GM19372 (cell line): ENCODE measurements around the gene JDP2.

ENCODE experiments used
- ATAC-seq: cut with Tn5 transposase; IDR thresholded peaks from one replicate; pipeline ENCODE4 v1.9.1; 2021; ENCODE audit warnings: mild to moderate bottlenecking, low read depth, moderate library complexity; ENCODE audit not compliant: unreplicated experiment

The JDP2 gene

DNA sequence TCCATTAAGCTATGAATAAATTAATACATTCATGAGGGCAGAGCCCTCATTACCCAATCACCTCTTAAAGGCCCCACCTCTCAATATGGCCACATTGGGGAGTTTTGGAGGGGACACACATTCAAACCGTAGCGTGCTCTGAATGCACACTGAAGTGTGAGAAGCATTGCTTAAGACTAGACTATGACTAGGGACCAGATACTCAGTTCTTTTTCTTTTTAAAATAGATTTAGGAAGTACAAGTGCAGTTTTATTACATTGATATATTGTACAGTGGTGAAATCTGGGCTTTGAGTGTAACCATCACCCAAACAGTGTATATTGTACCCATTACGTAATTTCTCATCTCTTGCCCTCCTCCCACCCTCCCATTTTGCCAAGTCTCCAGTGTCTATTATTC lies 21.0 kb upstream of the JDP2 start:
- ATAC-seq: no peak

DNA sequence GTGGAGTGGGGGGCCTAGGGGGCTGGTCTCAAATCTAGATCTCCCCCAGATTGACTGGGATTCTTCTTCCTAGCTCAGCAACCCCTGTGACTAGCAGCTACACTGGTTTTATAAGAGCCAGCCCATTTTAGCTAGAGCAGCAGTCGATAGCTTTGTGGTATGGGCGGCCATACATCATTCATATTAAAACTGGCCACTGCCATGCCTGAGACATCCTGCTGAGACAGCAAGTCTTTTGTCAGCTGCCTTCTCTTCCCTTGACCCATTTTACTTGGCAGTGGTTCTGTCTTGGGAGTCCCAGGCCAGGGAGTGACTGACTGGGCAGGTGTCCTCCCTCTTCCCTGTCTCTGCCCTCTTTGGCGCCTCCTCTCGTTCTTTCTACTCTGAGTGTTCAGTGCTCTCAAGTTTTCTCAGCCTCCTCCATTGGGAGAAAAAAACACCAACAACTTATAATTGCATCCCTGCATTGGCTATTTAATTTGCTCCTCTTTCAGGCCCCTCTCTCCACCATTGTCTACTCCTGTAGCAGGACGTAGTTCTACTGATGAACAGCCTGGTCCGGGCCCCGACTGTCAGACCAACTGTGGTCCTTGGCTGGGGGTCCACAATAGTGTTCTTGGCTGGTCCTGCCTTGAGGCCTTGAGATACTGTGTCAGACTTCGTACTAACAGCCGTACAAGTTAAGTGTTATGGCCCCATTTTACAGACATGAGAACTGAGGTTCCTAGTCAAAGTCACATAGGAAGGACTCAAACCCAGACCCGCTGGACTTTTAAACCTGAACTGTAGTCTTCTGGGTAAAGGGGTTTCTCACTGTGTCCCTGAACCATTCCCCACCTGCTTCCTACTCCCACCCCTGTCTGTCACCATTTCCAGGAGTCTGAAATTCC lies 18.3 kb upstream of the JDP2 start:
- ATAC-seq: no peak

DNA sequence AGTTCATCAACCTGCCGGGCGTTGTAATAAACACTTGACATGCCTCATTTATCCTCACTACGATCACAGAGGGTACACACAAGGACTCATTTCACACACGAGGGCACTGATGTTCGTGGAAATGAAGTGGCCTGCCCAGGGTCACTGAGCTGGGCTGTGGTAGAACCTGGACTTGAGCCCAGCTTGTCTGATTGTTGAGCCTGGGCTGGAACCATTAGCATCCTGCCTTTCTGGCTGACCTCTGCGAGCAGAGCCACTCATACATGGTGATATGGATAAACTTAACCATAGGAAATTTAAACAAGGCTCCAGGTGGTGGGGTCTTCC lies 16.6 kb upstream of the JDP2 start:
- ATAC-seq: no peak

DNA sequence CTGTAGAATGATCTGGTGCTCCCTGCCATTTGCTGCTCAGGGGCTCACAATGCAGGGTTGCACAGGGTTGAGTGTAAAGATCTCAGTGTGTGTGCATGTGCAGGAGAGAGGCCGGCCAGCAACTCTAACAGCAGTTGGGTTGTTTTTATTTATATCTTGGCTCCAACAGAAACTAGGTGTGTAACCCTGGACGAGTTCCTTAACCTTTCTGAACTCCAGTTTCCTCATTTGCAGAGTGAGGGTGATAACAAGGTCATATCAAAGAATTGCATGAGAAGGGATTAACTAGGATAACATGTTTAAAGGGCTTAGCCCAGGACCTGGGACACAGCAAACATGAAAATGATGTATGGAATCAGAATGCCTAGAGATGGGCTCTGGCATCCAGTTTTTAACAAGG lies 14.8 kb upstream of the JDP2 start:
- no peak for ATAC-seq

DNA sequence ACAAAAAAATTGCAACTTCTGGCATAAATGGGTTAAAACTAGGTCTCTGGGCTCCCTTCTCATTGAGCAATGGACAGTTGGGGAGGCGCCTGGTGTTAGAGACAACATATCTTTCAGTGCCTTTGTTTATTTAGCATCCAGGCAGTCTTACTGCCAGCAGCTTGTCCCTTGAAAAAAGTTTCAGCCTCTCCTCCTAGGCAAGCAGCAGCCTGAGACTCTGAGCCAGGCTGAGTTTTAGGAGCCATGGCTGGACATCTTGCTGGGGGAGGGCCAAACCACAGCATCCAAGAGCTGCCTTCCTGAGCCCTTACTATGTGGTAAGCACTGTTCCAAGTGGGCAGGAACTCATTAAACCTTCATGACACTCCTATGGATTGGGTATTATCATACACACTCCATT lies 10.1 kb upstream of the JDP2 start:
- ATAC-seq: no peak

DNA sequence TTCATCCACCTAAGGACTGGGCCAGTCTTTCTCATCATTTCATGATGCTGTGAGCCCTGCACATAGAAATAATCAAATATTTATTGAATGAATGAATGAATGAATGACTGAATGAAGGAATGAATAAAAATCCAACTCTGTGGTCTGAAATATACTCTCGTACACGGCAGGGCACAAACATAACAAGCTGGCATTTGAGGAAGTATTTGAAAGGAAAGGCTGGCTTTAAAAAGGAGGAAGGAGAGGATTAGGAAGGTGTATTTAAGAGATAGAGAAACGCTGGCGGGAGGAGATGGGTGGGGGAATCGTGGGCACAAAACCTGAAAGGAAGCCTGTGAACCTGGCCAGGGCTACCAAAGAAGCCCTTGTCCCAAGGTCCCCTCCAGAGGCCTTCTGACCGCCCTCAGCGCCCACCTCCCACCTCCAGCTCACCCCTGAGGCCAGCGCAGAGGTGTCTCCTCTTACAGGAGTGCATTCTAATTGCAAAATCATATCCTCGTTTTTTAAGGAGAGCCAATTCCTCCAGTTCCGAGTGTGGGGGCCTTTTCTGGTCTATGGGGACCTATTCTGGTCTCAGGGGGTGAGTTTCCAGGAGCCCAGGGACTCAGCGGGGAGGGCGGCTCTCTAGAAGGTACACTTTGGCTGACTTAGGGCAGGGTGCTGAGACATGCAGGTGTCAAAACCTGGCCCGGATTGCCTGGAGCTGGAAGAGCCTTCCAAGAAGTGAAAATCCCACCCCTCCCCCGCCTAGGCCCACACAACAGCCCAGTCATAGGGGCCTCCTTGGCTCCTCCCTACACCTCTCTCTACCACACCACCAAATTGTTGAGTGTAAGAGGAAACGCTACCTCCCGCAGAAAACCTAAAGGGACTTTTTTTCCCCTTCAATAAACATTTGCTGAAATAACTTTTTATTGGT lies 8.7 kb upstream of the JDP2 start:
- ATAC-seq: no peak

DNA sequence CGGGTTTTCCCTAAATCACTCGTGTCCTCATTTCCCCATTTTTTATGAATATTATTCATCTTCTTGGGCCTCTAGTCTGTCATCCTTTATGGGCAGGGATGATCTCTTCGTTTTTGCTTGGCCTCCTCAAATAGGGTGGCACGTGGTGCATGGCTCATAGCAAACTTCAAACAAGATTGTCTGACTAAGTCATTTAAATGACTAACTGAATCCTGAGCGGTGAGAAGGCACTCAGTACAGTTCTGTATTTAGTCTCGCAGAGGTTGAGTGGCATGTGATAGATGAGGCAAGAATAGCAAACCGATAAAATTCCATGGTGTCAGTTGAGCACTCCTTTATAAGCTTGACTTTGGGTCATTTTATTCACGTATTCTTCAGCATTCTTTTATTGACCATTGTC lies 5.7 kb upstream of the JDP2 start:
- no peak for ATAC-seq

DNA sequence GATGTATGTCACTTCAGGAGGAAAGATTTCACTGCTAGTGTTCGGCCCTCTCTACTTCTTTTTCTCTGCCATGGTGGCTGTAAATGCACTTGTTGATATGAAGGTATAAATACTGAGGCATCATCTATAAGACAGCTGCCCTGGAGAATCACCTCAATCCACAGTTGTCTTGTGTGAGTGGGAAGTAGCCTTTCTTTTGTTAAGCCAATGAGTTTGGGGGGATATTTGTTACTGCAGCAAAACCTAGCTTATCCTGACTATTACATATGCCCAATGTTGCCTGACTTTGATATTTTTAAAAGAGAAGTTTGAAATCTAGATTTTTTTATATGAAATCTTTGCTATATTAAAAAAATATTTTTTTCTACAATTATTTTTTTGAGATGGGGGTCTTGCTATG lies 3.3 kb upstream of the JDP2 start:
- ATAC-seq: no peak

DNA sequence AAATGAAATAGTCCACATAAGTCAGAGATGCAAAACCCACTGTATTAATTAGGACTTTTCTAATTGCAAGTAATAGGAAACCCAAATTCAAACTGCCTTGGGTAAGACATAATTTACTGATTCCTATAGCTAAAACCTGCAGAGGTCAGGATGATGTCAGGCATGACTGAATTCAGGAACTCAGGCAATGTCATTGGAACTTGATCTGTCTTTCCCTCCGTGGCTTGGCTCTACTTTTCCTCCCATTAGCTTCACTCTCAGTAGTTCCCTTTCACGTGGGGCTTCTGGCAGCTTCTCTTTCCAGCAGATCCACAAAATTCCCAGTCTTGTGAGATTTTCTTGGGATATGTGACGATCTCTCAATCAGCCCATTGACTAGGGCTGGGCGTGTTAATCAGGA lies 2.4 kb upstream of the JDP2 start:
- no peak for ATAC-seq

DNA sequence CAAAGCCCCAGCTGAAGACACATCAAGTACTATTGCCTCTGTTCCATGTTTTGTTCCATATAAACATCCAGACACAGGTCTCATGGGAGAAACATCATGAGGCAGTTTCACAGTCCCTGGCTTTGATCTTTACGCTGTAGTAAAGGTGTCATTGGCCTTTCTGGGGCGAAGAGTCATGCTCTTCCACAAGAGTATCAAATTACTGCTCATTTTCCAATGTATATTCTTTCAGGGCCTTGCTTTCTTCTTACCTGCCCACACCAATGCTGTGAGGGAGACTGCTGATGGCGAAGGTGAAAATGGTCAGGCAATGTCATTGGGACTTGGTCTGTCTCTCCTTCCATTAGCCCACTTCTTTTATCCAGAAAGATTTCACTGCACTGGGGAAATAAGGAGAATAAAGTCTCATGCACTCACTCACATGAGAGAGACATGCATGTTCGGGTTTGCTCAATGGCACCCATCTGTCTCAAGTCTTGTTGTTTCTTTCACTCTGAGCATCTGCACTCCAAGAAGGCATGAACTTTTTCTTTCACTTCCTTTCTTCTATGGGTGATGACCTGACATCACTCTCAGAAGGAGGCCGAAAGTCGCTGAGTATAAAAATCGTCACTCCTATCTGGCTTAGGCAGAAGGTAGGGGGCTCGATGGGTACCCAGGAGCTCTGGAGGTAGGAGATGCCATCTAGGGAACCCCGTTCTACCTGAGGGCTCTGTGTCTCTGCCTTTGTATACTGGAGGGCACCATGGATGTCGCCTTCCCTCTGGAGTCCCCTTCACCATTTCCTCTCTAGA lies 1.3 kb upstream of the JDP2 start:
- no peak for ATAC-seq

DNA sequence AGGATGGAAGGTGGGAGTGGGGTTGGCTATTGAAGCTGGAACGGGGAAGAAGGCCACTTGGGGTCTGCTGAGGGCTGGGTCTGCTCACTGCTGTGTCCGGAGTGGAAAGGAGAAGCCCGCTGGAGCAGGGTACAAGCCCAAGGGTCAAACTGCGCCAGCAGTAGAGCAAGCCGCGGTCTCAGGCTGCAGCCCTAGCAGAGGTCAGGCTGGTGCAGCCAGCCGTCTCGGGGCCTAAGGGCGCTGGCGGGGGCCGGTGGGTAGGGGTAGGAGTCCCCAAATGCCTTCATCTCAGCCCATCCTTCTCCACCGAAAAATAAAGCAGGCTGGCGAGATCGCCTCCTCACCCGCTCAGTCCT lies 718 bp upstream of the JDP2 start:
- no peak for ATAC-seq

DNA sequence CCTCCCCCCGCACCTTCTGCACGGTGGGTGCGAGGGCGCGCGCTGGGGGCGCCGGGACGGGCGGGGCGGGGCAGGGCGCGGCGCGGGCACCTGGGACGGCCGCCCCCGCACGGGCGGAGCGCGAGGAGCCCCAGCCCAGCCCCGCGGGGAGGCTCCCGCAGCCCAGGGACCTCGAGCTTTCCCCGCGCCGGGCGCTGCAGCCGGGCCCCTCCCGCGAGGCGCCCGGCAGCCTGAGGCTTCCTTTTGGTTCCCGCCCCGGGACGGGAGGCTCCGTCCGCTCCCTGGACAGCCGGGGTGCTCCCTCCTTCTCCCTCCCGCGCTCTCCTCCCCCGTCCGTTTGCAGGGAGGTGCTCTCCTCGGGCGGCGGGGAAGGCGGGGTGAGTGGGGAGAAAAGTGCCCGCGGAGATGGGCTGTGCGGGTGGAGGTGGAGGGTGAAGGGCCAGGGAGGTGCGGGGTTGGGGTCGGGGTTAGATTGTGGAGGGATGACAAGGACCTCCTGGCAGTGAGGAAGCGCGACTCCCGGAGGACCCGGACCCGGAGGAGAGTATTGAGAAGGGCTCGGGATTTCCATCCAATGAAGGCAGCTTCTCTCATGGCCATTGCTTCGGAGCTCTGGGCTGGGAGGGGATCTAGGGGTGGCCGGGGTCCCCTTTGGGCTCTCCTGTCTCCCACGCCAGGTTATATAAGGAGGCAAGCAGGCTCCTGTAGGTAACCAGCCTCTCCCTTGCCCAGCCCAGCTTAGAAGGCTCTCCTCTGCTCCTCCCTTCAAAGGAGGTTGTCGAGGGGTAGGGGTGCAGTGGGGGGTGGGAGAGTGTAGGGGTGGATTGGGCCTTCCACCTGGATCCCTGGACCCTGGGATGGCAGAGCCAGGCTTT lies 645 bp downstream of the JDP2 start:
- no peak for ATAC-seq

DNA sequence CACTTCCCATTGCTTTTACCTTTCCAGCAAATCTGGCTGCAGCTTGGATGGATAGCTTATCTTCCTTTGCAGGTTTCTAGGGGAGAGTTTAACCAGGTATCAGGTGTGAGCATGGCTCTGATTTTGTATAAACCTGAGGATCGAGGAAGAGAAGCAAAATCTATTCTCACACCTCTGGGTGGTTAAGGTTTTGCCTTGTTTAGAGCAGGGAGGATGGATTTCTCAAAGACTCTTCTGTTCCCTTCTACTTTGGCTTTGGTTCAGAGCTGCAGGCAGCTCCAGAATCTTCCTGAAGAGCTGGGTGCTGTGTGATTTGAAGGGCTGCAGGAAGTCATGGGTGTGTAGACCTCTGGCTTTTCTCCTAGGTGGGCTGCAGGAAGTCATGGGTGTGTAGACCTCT lies 1.7 kb downstream of the JDP2 start:
- ATAC-seq: no peak

DNA sequence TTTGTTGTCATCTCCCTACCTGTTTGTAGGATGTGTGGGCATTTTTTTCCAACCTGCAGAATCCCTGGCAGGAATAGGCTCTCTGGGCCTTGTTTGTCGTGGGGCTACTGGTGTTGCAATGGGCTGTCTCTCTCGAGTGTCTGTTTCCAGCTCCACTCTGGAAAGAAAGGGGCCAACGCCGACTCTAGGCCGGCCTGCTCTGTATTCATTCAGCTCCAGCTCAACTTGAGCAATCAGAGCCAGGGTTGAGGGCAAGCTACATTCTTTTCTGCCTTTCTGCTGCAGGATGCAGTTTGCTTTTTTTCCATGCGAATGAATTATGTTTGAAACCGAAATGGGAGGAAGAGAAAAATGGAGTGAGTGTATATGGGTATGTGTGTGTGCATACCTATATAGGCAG lies 2.3 kb downstream of the JDP2 start:
- no peak for ATAC-seq

DNA sequence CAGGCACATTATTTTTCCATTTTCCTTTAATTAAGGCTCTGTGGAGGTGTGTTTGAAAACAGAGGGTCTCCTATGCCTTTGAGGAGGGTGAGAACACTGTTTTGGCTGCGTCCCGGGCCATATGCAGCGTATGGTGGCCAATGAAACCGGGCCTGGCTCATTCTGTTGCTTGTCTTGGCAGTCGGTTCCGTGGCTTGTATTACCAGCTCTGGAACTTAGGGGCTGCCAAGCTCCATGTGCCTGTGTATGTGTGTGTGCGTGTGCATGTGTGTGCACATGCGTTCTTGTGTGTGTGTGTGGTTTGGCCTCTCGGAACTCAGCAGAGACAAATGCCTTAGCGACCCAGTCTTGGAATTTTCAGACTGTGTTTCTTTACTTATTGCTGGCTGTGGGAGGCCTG lies 2.7 kb downstream of the JDP2 start:
- ATAC-seq: no peak

DNA sequence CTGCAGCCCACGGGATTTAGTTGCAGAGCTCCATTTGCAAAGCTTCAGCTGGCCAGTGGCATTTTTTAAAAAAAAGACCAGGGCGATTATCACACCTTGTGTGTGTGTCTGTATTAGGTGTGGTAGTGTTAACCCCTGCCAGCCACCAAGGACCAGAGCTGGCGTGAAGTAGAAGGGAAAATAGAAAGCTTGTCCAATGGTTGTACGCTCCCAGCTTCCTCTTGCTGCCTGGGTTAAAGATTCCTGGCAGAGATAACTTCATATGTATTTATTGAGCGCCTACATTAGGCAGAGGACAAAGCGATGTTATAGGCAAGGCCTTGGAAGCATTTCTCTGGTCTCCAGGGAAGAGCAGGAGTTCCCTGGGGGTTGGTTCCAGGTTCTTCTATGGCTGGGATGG lies 3.2 kb downstream of the JDP2 start:
- no peak for ATAC-seq

DNA sequence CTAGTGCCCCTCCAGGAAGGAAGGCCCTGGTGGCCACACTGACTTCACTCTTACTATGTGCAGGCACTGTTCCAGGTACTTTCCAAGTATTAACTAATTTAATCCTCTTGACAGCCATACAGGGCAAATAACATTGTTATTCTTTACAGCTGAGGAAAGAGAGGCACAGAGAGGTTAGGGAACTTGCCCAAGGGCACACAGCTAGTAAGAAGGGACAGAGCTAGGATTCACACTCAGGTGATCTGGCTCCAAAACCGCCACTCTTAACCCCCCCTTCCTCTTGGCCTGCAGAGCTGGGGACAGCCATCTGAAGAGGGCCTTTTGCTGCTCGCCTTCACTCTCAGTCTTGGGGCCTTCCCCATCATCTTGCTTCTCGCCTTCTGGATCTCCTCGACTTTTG lies 4.0 kb downstream of the JDP2 start:
- no peak for ATAC-seq

DNA sequence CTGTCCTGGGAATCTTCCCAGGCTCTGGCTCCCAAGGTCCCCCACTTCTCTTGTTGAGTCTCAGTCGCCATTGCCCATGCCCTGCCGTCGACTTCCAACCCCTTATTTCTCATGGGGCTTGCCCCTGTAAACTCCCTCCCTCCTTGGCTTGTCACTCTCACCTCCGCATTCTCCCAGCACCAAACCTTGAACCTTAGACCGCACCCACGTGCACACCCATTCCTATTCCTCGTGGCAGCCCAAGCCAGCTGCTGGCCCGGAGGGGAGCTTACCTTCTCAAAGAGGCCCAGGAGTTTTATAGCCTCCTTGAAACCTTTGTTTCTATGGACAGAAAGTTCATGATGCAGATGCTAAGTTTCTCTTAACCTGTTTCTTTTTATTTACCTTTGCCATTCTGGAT lies 4.6 kb downstream of the JDP2 start:
- ATAC-seq: no peak

DNA sequence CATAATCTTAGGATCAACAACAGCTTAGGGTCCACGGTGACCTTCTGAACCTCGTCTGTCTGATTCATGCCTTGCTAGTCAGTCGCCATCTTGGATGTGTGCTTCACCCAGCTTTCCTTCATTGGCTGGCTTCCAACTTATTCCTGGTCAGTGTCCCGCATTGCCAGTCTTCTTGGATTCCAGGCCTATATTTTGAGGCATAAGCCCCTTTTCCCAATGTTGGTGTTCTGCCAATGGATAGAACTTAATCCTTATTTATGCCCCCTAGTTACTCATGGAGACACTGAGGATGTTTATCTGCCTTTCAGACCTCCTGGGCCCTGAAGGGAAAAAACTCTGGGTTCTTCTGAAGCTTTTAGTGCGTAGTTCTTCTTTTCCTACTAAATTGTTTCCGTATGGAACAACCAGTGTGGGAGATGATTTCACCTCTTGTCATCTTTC lies 5.8 kb downstream of the JDP2 start:
- ATAC-seq: no peak
